ENCODE results near the gene ADAP1. TPM values are rescaled to one million over a fixed set of nuclear protein-coding genes. Genes with fewer than 3 reads are reported as not detected.
"Not testable (repeated sequence)": the region's sequence is repeated elsewhere in the genome, so short reads cannot be mapped to it uniquely, and the experiment has no call there.

ADAP1 gene, protein sequence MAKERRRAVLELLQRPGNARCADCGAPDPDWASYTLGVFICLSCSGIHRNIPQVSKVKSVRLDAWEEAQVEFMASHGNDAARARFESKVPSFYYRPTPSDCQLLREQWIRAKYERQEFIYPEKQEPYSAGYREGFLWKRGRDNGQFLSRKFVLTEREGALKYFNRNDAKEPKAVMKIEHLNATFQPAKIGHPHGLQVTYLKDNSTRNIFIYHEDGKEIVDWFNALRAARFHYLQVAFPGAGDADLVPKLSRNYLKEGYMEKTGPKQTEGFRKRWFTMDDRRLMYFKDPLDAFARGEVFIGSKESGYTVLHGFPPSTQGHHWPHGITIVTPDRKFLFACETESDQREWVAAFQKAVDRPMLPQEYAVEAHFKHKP
- 10 to 100 TPM in 1 of 2 donors, 1 to 10 TPM in 1; 5.8 to 25.7 TPM for polyA plus RNA-seq

DNA sequence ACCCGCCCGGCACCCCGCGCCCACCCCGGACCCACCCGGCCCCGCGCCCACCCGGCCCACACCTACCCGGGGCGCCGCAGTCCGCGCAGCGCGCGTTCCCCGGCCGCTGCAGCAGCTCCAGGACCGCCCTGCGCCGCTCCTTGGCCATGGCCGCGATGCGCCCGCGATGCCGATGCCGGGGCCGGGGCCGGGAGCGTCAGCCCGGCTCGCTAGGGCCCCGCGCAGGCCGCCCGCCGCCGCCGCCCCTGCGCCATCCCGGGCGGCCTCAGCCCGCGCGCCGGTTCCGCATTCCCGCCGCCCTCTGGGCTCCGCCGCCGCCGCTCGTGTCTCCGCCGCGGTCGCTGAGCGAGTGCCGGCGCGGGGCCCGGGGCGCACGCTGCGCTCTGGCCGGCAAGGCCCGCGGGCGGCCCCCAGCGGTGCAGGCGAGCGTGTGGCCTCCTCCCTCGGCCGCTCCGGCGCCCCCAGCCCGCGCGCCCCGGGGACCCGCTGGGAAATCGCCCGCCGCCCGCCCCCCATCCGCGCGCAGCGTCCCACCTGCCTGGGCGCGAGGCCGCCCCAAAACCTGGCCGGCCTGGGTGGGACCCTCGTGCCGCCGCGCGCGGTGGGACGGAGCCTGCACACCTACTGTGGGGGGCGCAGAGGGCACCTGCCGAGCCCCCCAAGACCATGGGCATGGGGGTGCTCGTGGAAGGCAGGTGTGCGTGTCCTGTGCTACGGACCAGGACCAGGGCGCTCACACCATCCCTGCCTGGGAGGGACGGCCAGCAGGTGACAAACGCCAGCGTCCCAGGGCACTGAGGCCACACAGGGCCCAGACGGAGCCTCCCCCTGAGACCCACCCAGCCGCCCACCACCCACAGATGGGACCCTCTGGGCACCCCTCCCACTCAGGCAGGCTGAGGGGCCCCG, at the start of gene ADAP1:
ADAP1 (minus strand) TSS at position 351 of the 909 bp plus-strand sequence; CDS start at position 148, 203 bp downstream.
- peaks cover 0 to 8% of the 10 kb centered on the region in 2 donors for H3K4me1 ChIP-seq (ENCODE audit: control insufficient read depth in 2 of 2, insufficient read depth in 2 of 2, low read length in 1 of 2)
- 8 to 11% methylated on average over 67 to 115 of the region's 115 CpGs for WGBS, 2 donors
- H3K4me3 ChIP-seq (ENCODE audit: low read depth in 1 of 2, low read length in 2 of 2) = peak within 1 kb of the TSS; percentile 66 to 69
- H3K27ac ChIP-seq (ENCODE audit: low read depth in 2 of 2, low read length in 1 of 2) = peak within 1 kb of the TSS; percentile 14 to 34
- no peaks in the 10 kb centered on the region for H3K36me3 ChIP-seq (ENCODE audit: control insufficient read depth in 2 of 2, insufficient read depth in 2 of 2, low read length in 1 of 2)
- H3K27me3 ChIP-seq (ENCODE audit: control insufficient read depth in 1 of 2, insufficient read depth in 2 of 2, low read length in 2 of 2) = peaks cover 0 to 6% of the 10 kb centered on the region in 2 donors
- no peaks in the 10 kb centered on the region for H3K9me3 ChIP-seq (ENCODE audit: control insufficient read depth in 2 of 2, insufficient read depth in 1 of 2, low read depth in 1 of 2, low read length in 1 of 2)

- H3K4me3 ChIP-seq (ENCODE audit: low read depth in 1 of 2, low read length in 2 of 2); H3K4me1 ChIP-seq (ENCODE audit: control insufficient read depth in 2 of 2, insufficient read depth in 2 of 2, low read length in 1 of 2); H3K27me3 ChIP-seq (ENCODE audit: control insufficient read depth in 1 of 2, insufficient read depth in 2 of 2, low read length in 2 of 2); H3K9me3 ChIP-seq (ENCODE audit: control insufficient read depth in 2 of 2, insufficient read depth in 1 of 2, low read depth in 1 of 2, low read length in 1 of 2); H3K27ac ChIP-seq (ENCODE audit: low read depth in 2 of 2, low read length in 1 of 2): not testable (repeated sequence)
- WGBS, 2 donors = 93 to 100% methylated on average over 2 to 5 of the region's 7 CpGs
- peaks cover 0 to 13% of the 10 kb centered on the region in 2 donors for H3K36me3 ChIP-seq (ENCODE audit: control insufficient read depth in 2 of 2, insufficient read depth in 2 of 2, low read length in 1 of 2)
These were observed 48.0 kb upstream of the ADAP1 start for GRCh38 chr7:1002445-1002844.

GRCh38 chr7:1002026-1002425, 47.5 kb upstream of the ADAP1 start:
- H3K27me3 ChIP-seq (ENCODE audit: control insufficient read depth in 1 of 2, insufficient read depth in 2 of 2, low read length in 2 of 2); H3K4me1 ChIP-seq (ENCODE audit: control insufficient read depth in 2 of 2, insufficient read depth in 2 of 2, low read length in 1 of 2); H3K4me3 ChIP-seq (ENCODE audit: low read depth in 1 of 2, low read length in 2 of 2); H3K27ac ChIP-seq (ENCODE audit: low read depth in 2 of 2, low read length in 1 of 2); H3K9me3 ChIP-seq (ENCODE audit: control insufficient read depth in 2 of 2, insufficient read depth in 1 of 2, low read depth in 1 of 2, low read length in 1 of 2): not testable (repeated sequence)
- WGBS, 2 donors = 92 to 100% methylated on average over 2 to 4 of the region's 4 CpGs
- H3K36me3 ChIP-seq (ENCODE audit: control insufficient read depth in 2 of 2, insufficient read depth in 2 of 2, low read length in 1 of 2) = peaks cover 0 to 13% of the 10 kb centered on the region in 2 donors

DNA sequence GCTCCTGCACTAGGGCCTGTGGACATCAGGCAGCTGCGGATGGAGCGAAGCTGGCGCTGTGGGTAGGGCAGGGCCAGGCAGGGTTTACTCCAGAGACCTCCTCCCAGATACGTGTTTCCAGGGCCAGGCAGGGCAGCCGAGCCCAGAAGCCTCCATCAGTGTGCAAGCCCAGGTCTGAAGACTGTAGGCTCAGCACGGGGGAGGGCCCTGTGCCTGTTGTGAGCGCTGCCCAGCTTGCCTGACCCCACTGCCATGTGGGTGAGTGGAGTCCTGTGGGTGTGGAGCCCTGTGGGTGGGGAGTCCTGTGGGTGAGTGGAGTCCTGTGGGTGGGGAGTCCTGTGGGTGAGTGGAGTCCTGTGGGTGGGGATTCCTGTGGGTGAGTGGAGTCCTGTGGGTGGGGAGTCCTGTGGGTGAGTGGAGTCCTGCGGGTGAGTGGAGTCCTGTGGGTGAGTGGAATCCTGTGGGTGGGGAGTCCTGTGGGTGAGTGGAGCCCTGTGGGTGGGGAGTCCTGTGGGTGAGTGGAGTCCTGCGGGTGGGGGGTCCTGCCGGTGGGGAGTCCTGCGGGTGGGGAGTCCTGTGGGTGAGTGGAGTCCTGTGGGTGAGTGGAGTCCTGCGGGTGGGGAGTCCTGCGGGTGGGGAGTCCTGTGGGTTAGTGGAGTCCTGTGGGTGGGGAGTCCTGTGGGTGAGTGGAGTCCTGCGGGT, 46.7 kb upstream of the ADAP1 start:
- not testable (repeated sequence) for H3K4me1 ChIP-seq (ENCODE audit: control insufficient read depth in 2 of 2, insufficient read depth in 2 of 2, low read length in 1 of 2); H3K9me3 ChIP-seq (ENCODE audit: control insufficient read depth in 2 of 2, insufficient read depth in 1 of 2, low read depth in 1 of 2, low read length in 1 of 2); H3K4me3 ChIP-seq (ENCODE audit: low read depth in 1 of 2, low read length in 2 of 2); H3K27me3 ChIP-seq (ENCODE audit: control insufficient read depth in 1 of 2, insufficient read depth in 2 of 2, low read length in 2 of 2); H3K27ac ChIP-seq (ENCODE audit: low read depth in 2 of 2, low read length in 1 of 2)
- 90 to 92% methylated on average over 14 of the region's 14 CpGs for WGBS, 2 donors
- H3K36me3 ChIP-seq (ENCODE audit: control insufficient read depth in 2 of 2, insufficient read depth in 2 of 2, low read length in 1 of 2) = peaks cover 0 to 11% of the 10 kb centered on the region in 2 donors

GRCh38 chr7:999941-1000935, 45.8 kb upstream of the ADAP1 start:
- Histone ChIP-seq H3K27ac (ENCODE audit: low read depth in 2 of 2, low read length in 1 of 2) (no peak overlapping the region), H3K36me3 (ENCODE audit: control insufficient read depth in 2 of 2, insufficient read depth in 2 of 2, low read length in 1 of 2) (peaks cover 4 to 13% of the 10 kb centered on the region in 2 donors), H3K4me1 (ENCODE audit: control insufficient read depth in 2 of 2, insufficient read depth in 2 of 2, low read length in 1 of 2) (peaks cover 0 to 4% of the 10 kb centered on the region in 2 donors), H3K9me3 (ENCODE audit: control insufficient read depth in 2 of 2, insufficient read depth in 1 of 2, low read depth in 1 of 2, low read length in 1 of 2) (no peaks in the 10 kb centered on the region), H3K27me3 (ENCODE audit: control insufficient read depth in 1 of 2, insufficient read depth in 2 of 2, low read length in 2 of 2) (no peaks in the 10 kb centered on the region), H3K4me3 (ENCODE audit: low read depth in 1 of 2, low read length in 2 of 2) (no peak overlapping the region)
- WGBS, 2 donors = 84 to 85% methylated on average over 46 to 52 of the region's 52 CpGs

DNA sequence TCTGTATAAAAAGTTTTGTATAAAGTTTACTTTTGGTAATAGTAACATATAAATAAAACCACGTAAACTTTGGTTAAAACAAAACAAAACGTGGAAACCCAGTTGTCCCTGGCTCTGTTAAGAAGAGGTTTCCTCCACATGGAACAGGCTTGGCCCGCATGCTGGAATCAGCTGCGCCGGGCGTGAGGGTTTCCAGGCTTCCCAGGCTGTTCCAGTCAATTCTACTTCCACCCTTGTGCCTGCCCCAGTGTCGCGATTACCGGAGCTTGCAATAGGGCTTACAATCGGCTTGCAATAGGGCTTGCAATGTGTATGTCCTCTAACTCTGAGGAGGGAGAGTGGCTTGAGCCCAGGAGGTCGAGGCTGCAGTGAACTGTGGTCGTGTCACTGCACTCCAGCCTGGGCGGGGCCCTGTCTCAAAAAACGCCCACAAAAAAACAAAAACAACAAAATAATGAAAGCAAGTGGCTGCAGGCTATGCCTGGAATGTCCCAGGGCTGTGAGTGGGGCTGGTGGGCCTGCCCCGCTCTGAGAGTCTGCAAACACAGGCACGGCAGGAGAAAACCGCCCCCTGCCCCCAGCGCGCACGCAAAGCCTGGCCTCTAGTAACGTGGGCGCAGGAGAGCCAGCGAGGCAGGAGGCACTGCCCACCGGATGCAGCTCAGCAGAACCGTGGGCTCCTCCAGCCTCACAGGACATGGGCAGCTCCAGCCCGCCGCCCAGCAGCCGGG, 44.8 kb upstream of the ADAP1 start:
- Histone ChIP-seq H3K36me3 (ENCODE audit: control insufficient read depth in 2 of 2, insufficient read depth in 2 of 2, low read length in 1 of 2) (peaks cover 4 to 12% of the 10 kb centered on the region in 2 donors), H3K27ac (ENCODE audit: low read depth in 2 of 2, low read length in 1 of 2) (no peak overlapping the region), H3K27me3 (ENCODE audit: control insufficient read depth in 1 of 2, insufficient read depth in 2 of 2, low read length in 2 of 2) (no peaks in the 10 kb centered on the region), H3K4me1 (ENCODE audit: control insufficient read depth in 2 of 2, insufficient read depth in 2 of 2, low read length in 1 of 2) (peaks cover 0 to 4% of the 10 kb centered on the region in 2 donors), H3K9me3 (ENCODE audit: control insufficient read depth in 2 of 2, insufficient read depth in 1 of 2, low read depth in 1 of 2, low read length in 1 of 2) (no peaks in the 10 kb centered on the region), H3K4me3 (ENCODE audit: low read depth in 1 of 2, low read length in 2 of 2) (no peak overlapping the region)
- 81 to 88% methylated on average over 28 of the region's 28 CpGs for WGBS, 2 donors

- Histone ChIP-seq H3K4me3 (ENCODE audit: low read depth in 1 of 2, low read length in 2 of 2) (no peak overlapping the region), H3K27me3 (ENCODE audit: control insufficient read depth in 1 of 2, insufficient read depth in 2 of 2, low read length in 2 of 2) (no peaks in the 10 kb centered on the region), H3K9me3 (ENCODE audit: control insufficient read depth in 2 of 2, insufficient read depth in 1 of 2, low read depth in 1 of 2, low read length in 1 of 2) (no peaks in the 10 kb centered on the region), H3K4me1 (ENCODE audit: control insufficient read depth in 2 of 2, insufficient read depth in 2 of 2, low read length in 1 of 2) (peaks cover 0 to 6% of the 10 kb centered on the region in 2 donors), H3K36me3 (ENCODE audit: control insufficient read depth in 2 of 2, insufficient read depth in 2 of 2, low read length in 1 of 2) (peaks cover 4 to 12% of the 10 kb centered on the region in 2 donors), H3K27ac (ENCODE audit: low read depth in 2 of 2, low read length in 1 of 2) (no peak overlapping the region)
- WGBS, 2 donors = 78 to 82% methylated on average over 45 of the region's 45 CpGs
These were observed 43.2 kb upstream of the ADAP1 start for GRCh38 chr7:997404-998395.
